ENCODE results near the gene NEK5.

NEK5 gene

GRCh38 chr13:52002361-52002760, 126.5 kb downstream of the NEK5 start:
- no peak for TF ChIP-seq CTCF (IDR thresholded peaks at IDR 0.05; ENCODE audit: insufficient read depth, missing control alignments)
- DNase-seq (ENCODE audit: insufficient read length, low spot score) (no peak), FAIRE-seq (no peak)

GRCh38 chr13:52001120-52001731, 127.6 kb downstream of the NEK5 start:
- FAIRE-seq = peak; percentile 25
- peak; percentile 67 for DNase-seq (ENCODE audit: insufficient read length, low spot score)
- TF ChIP-seq CTCF (IDR thresholded peaks at IDR 0.05; ENCODE audit: insufficient read depth, missing control alignments) = peak; percentile 66

GRCh38 chr13:51999921-52000320, 129.0 kb downstream of the NEK5 start:
- no peak for FAIRE-seq
- no peak for TF ChIP-seq CTCF (IDR thresholded peaks at IDR 0.05; ENCODE audit: insufficient read depth, missing control alignments)
- DNase-seq (ENCODE audit: insufficient read length, low spot score) = no peak

- FAIRE-seq = no peak
- no peak for DNase-seq (ENCODE audit: insufficient read length, low spot score)
- no peak for TF ChIP-seq CTCF (IDR thresholded peaks at IDR 0.05; ENCODE audit: insufficient read depth, missing control alignments)
Observed at GRCh38 chr13:51999510-51999911, 129.4 kb downstream of the NEK5 start.

GRCh38 chr13:51998723-51999509, 130.0 kb downstream of the NEK5 start:
- TF ChIP-seq CTCF (IDR thresholded peaks at IDR 0.05; ENCODE audit: insufficient read depth, missing control alignments) = no peak
- DNase-seq (ENCODE audit: insufficient read length, low spot score) = no peak
- FAIRE-seq = no peak

- FAIRE-seq = peak; percentile 44
- peak; percentile 58 for DNase-seq (ENCODE audit: insufficient read length, low spot score)
- no peak for TF ChIP-seq CTCF (IDR thresholded peaks at IDR 0.05; ENCODE audit: insufficient read depth, missing control alignments)
Observed at GRCh38 chr13:51997641-51998330, 131.1 kb downstream of the NEK5 start.

Measured in D721Med (cell line).